IMR-90 (cell line): ENCODE results near the gene PITPNC1. TPM values are rescaled to one million over a fixed set of nuclear protein-coding genes. Genes with fewer than 3 reads are reported as not detected.

Source experiments
- ATAC-seq: fragments of 200-7000 bp; cut with Tn5 transposase; 2 replicates; pipeline ENCODE4 v1.9.1; 2020; ENCODE audit warnings: low read depth, mild to moderate bottlenecking, moderate library complexity
- BruUV-seq: library from RNA; stranded (reverse); fragments of 400-500 nt; replicated peaks from 2 replicates; lab custom pipeline; 2021; lab: Mats Ljungman, UMichigan
- CTCF ChIA-PET: fragments of 300-600 bp; formaldehyde crosslinking; extraction: SDS; loops from one replicate; lab custom pipeline; 2021; ENCODE audit warnings: antibody characterized with exemption; lab: Yijun Ruan, JAX
- POLR2A ChIA-PET: fragments of 300-600 bp; sonication (Branson Sonifier 250); formaldehyde crosslinking; loops from one replicate; lab custom pipeline; 2022; ENCODE audit warnings: antibody characterized with exemption; ENCODE audit not compliant: unreplicated experiment; lab: Charles Lee
- DNase-seq: peaks from one replicate; pipeline ENCODE4 v3.0.0; 2013
- H2AFZ ChIP-seq: replicated peaks from 2 replicates; pipeline ENCODE3; 2013; ENCODE audit warnings: low read length, mild to moderate bottlenecking; ENCODE audit not compliant: poor library complexity
- H2AK5ac ChIP-seq: 2 replicates; pipeline ENCODE4 v1.6.1; 2013; ENCODE audit warnings: low read depth, low read length, inconsistent platforms
- H2AK9ac ChIP-seq: replicated peaks from 2 replicates; pipeline ENCODE3; 2013; ENCODE audit warnings: mild to moderate bottlenecking, low read depth, low read length, moderate library complexity; ENCODE audit not compliant: poor library complexity
- H2BK120ac ChIP-seq: 2 replicates; pipeline ENCODE4 v1.6.1; 2013; ENCODE audit warnings: low read depth, low read length, inconsistent platforms
- H2BK15ac ChIP-seq: 3 replicates; pipeline ENCODE4 v1.6.1; 2013; ENCODE audit warnings: low read depth, low read length, inconsistent platforms
- H2BK20ac ChIP-seq: 2 replicates; pipeline ENCODE4 v1.6.1; 2013; ENCODE audit warnings: low read depth, mild to moderate bottlenecking, inconsistent platforms, low read length, moderate library complexity
- H2BK5ac ChIP-seq: 2 replicates; pipeline ENCODE4 v1.6.1; 2013; ENCODE audit warnings: mild to moderate bottlenecking, low read depth, low read length, inconsistent platforms; ENCODE audit not compliant: poor library complexity, severe bottlenecking
- H3K14ac ChIP-seq: replicated peaks from 2 replicates; pipeline ENCODE4 v1.6.1; 2013; ENCODE audit warnings: low read depth, low read length, inconsistent platforms
- H3K18ac ChIP-seq: 2 replicates; pipeline ENCODE4 v1.6.1; 2013; ENCODE audit warnings: low read depth, low read length, control low read depth
- H3K23ac ChIP-seq: 2 replicates; pipeline ENCODE4 v1.6.1; 2013; ENCODE audit warnings: low read depth, low read length, inconsistent platforms
- H3K27ac ChIP-seq: 2 replicates; pipeline ENCODE4 v1.5.1; 2013; ENCODE audit warnings: mild to moderate bottlenecking, control low read depth, low read length; ENCODE audit not compliant: insufficient read depth
- H3K27me3 ChIP-seq: 2 replicates; pipeline ENCODE4 v1.6.1; 2013; ENCODE audit warnings: low read length; ENCODE audit not compliant: control insufficient read depth, insufficient read depth
- H3K36me3 ChIP-seq: 2 replicates; pipeline ENCODE4 v1.6.1; 2013; ENCODE audit warnings: low read length, mixed read lengths; ENCODE audit not compliant: control insufficient read depth, insufficient read depth
- H3K4ac ChIP-seq: 2 replicates; pipeline ENCODE4 v1.6.1; 2013; ENCODE audit warnings: low read depth, low read length, inconsistent platforms
- H3K4me1 ChIP-seq: 2 replicates; pipeline ENCODE4 v1.6.1; 2013; ENCODE audit warnings: low read length, mixed read lengths; ENCODE audit not compliant: control insufficient read depth, insufficient read depth
- H3K4me2 ChIP-seq: 2 replicates; pipeline ENCODE4 v1.6.1; 2013; ENCODE audit warnings: low read depth, mild to moderate bottlenecking, control low read depth, low read length, moderate library complexity
- H3K4me3 ChIP-seq: 2 replicates; pipeline ENCODE4 v1.5.1; 2013; ENCODE audit warnings: low read depth, mild to moderate bottlenecking, control low read depth, low read length, moderate library complexity; ENCODE audit not compliant: insufficient read depth
- H3K56ac ChIP-seq: 2 replicates; pipeline ENCODE4 v1.6.1; 2013; ENCODE audit warnings: low read length, inconsistent platforms; ENCODE audit not compliant: insufficient read depth; ENCODE audit errors: extremely low read depth
- H3K79me1 ChIP-seq, 2 experiments: 2 replicates each; pipeline ENCODE4 v1.6.1; 2013; ENCODE audit warnings: low read length in 2 of 2, inconsistent platforms in 1 of 2, low read depth in 1 of 2
- H3K9ac ChIP-seq: 2 replicates; pipeline ENCODE4 v1.6.1; 2013; ENCODE audit warnings: low read depth, low read length, control low read depth
- H3K9me1 ChIP-seq: 2 replicates; pipeline ENCODE4 v1.6.1; 2013; ENCODE audit warnings: low read length, inconsistent platforms; ENCODE audit not compliant: insufficient read depth
- H3K9me3 ChIP-seq: 2 replicates; pipeline ENCODE4 v1.6.1; 2013; ENCODE audit warnings: low read length; ENCODE audit not compliant: control insufficient read depth, insufficient read depth
- H4K20me1 ChIP-seq: 2 replicates; pipeline ENCODE4 v1.6.1; 2013; ENCODE audit warnings: low read length, inconsistent platforms; ENCODE audit not compliant: insufficient read depth
- H4K5ac ChIP-seq: 2 replicates; pipeline ENCODE4 v1.6.1; 2013; ENCODE audit warnings: mild to moderate bottlenecking, low read depth, low read length, control low read depth
- H4K8ac ChIP-seq, 2 experiments: 2 replicates each; pipeline ENCODE4 v1.6.1; 2013; ENCODE audit warnings: low read depth in 2 of 2, low read length in 2 of 2, control low read depth in 1 of 2, inconsistent platforms in 1 of 2
- H4K91ac ChIP-seq: 2 replicates; pipeline ENCODE4 v1.6.1; 2013; ENCODE audit warnings: low read depth, low read length, inconsistent platforms; ENCODE audit not compliant: insufficient read depth
- BHLHE40 ChIP-seq: fragments of 150-350 bp; IDR thresholded peaks from 2 replicates; pipeline ENCODE4 v1.6.1; 2016; ENCODE audit warnings: mild to moderate bottlenecking, low read depth, low read length
- CEBPB ChIP-seq: IDR thresholded peaks from 2 replicates; pipeline ENCODE4 v1.6.1; 2012; ENCODE audit warnings: low read depth, low read length, improper control_type of control experiment
- CHD1 ChIP-seq: IDR thresholded peaks from 2 replicates; pipeline ENCODE4 v1.6.1; 2012; ENCODE audit warnings: low read depth, low read length, improper control_type of control experiment
- CTCF ChIP-seq: conservative IDR thresholded peaks from 2 replicates; pipeline ENCODE4 v1.5.1; 2012; ENCODE audit warnings: mild to moderate bottlenecking, low read depth, low read length, improper control_type of control experiment
- MAFK ChIP-seq: IDR thresholded peaks from 2 replicates; pipeline ENCODE4 v1.6.1; 2012; ENCODE audit warnings: low read depth, low read length, improper control_type of control experiment
- MXI1 ChIP-seq: IDR thresholded peaks from 2 replicates; pipeline ENCODE4 v1.6.1; 2012; ENCODE audit warnings: low read depth, mild to moderate bottlenecking, low read length, moderate library complexity, borderline replicate concordance
- NFE2L2 ChIP-seq: fragments of 150-350 bp; IDR thresholded peaks from 2 replicates; pipeline ENCODE4 v1.6.1; 2016; ENCODE audit warnings: low read depth, mild to moderate bottlenecking, low read length
- POLR2A ChIP-seq: IDR thresholded peaks from 2 replicates; pipeline ENCODE4 v1.6.1; 2012; ENCODE audit warnings: mild to moderate bottlenecking, low read depth, low read length
- RAD21 ChIP-seq: IDR thresholded peaks from 2 replicates; pipeline ENCODE4 v1.6.1; 2012; ENCODE audit warnings: low read length, improper control_type of control experiment
- RCOR1 ChIP-seq: IDR thresholded peaks from 2 replicates; pipeline ENCODE4 v1.6.1; 2012; ENCODE audit warnings: mild to moderate bottlenecking, low read length, improper control_type of control experiment; ENCODE audit not compliant: insufficient replicate concordance
- RFX5 ChIP-seq: IDR thresholded peaks from 2 replicates; pipeline ENCODE4 v1.8.0; 2012; ENCODE audit warnings: low read depth, mild to moderate bottlenecking, low read length, moderate library complexity
- SMC3 ChIP-seq: fragments of 150-350 bp; IDR thresholded peaks from 2 replicates; pipeline ENCODE4 v1.6.1; 2016; ENCODE audit warnings: low read depth, mild to moderate bottlenecking, antibody characterized with exemption, low read length, moderate library complexity
- USF2 ChIP-seq: fragments of 150-350 bp; IDR thresholded peaks from 2 replicates; pipeline ENCODE4 v1.6.1; 2017; ENCODE audit warnings: mild to moderate bottlenecking, antibody characterized with exemption, low read length, low read depth
- WGBS, 2 experiments: methylation state at CpG; one replicate each; pipeline versions ENCODE4 v1.1.5 to v1.1.7; 2013; ENCODE audit warnings: missing lambda C conversion rate in 2 of 2; ENCODE audit not compliant: insufficient read length in 1 of 2; ENCODE audit errors: extremely low coverage in 2 of 2; 5-methylcytosine and 5-hydroxymethylcytosine counted together
- dilution Hi-C: fragments of 300-500 bp; cut with HindIII; formaldehyde crosslinking; loops from one replicate; pipeline ENCODE4 v1.14.3; 2018; ENCODE audit warnings: low sequenced_read_pairs; ENCODE audit not compliant: unreplicated experiment
- in situ Hi-C: fragments of 300-500 bp; cut with MboI; formaldehyde crosslinking; loops from 3 replicates; pipeline ENCODE4 v1.14.3; 2019; ENCODE audit warnings: low sequenced_read_pairs, inconsistent platforms, mixed read lengths
- intact Hi-C: fragments of 100-400 bp; cut with micrococcal nuclease; formaldehyde crosslinking; loops from 2 replicates; pipeline ENCODE4 v1.10.0; 2022
- polyA plus RNA-seq, 3 experiments: library from polyadenylated mRNA; depleted of rRNA; stranded (reverse); fragments of >200 nt; gene quantifications; 2 replicates each; pipeline ENCODE4 v1.2.3, GENCODE V29; 2012; ENCODE audit warnings: low replicate concordance in 1 of 3
- total RNA-seq: library from RNA; depleted of rRNA; stranded (reverse); fragments of >200 nt; gene quantifications from 2 replicates; pipeline ENCODE4 v1.2.3, GENCODE V29; 2012
- TF ChIP-seq, protein P1 (sequence below): fragments of 150-350 bp; IDR thresholded peaks from 2 replicates; pipeline ENCODE4 v1.6.1; 2016; ENCODE audit warnings: low read depth, mild to moderate bottlenecking, low read length, moderate library complexity, borderline replicate concordance

The PITPNC1 gene
- total and polyA plus RNA-seq, 2 of the 4 experiments (the other 2 are of a cell fraction): 4.1 TPM

DNA sequence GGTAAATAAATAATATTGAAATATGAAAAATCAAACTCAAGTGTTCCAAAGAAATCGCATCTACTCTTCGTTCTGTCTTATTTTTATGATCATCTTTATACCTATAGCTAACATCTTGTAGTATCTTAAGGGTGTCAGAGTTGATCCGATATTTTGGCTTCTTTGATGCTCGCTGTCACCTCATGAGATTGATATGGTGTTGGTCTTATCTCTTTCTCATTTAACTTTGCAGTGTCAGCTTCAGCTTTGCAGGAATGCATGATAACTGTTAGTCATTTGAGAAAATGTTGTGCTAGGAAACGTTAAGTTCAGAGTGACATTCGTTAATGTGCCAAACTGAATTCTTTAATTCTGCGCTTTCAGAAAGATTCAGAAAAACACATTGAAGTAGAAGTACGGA is 360.1 kb downstream of the PITPNC1 start:
- Histone ChIP-seq H3K27ac (no peak overlapping the region), H3K36me3 (peaks cover 39% of the 10 kb centered on the region), H3K4ac (no peak overlapping the region), H2AFZ (no peak overlapping the region), H4K5ac (no peak overlapping the region), H3K4me1 (no peaks in the 10 kb centered on the region), H3K56ac (no peak overlapping the region), H3K14ac (no peak overlapping the region), H3K23ac (no peak overlapping the region), H3K9me1 (no peaks in the 10 kb centered on the region), H3K9me3 (no peaks in the 10 kb centered on the region), H4K20me1 (no peaks in the 10 kb centered on the region; the same call in 1 of the 2 replicates), H2AK9ac (no peak overlapping the region), H4K91ac (no peak overlapping the region), H2BK5ac (no peak overlapping the region), H3K27me3 (no peaks in the 10 kb centered on the region), H3K4me3 (no peak overlapping the region), H2BK20ac (no peak overlapping the region), H4K8ac (no peak overlapping the region), H3K18ac (no peak overlapping the region), H2BK15ac (no peak overlapping the region), H2BK120ac (no peak overlapping the region), H2AK5ac (no peak overlapping the region), H3K79me1 (peaks cover 5 to 23% of the 10 kb centered on the region in 2 experiments; a peak in 2 of 4 replicates), H3K4me2 (no peak overlapping the region), H3K9ac (no peak overlapping the region)
- in situ Hi-C loops: no loop called here
- intact Hi-C loops: no loop called here
- ATAC-seq (no peak), DNase-seq (no peak)
- ChIA-PET POLR2A (no interaction called here), CTCF (no interaction called here)
- 77% methylated on average over 4 of the region's 8 CpGs; no CpG with 5 or more reads in 1 of the 2 experiments for WGBS, 2 experiments
- no TSS peak for BruUV-seq
- TF ChIP-seq RAD21: no peak
- TF ChIP-seq POLR2A: no peak
- TF ChIP-seq, protein P1, sequence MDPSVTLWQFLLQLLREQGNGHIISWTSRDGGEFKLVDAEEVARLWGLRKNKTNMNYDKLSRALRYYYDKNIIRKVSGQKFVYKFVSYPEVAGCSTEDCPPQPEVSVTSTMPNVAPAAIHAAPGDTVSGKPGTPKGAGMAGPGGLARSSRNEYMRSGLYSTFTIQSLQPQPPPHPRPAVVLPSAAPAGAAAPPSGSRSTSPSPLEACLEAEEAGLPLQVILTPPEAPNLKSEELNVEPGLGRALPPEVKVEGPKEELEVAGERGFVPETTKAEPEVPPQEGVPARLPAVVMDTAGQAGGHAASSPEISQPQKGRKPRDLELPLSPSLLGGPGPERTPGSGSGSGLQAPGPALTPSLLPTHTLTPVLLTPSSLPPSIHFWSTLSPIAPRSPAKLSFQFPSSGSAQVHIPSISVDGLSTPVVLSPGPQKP: no peak
- no peak for TF ChIP-seq USF2
- TF ChIP-seq BHLHE40: no peak
- no peak for TF ChIP-seq CTCF
- no peak for TF ChIP-seq CEBPB
- TF ChIP-seq CHD1: no peak
- no peak for TF ChIP-seq MAFK
- TF ChIP-seq RFX5: no peak
- TF ChIP-seq RCOR1: no peak
- no peak for TF ChIP-seq MXI1
- TF ChIP-seq SMC3: no peak
- no peak for TF ChIP-seq NFE2L2
- dilution Hi-C loops: no loop called here
